HepG2 (cell line): ENCODE measurements around the gene RTN4. TPM values are rescaled to one million over a fixed set of nuclear protein-coding genes. Genes with fewer than 3 reads are reported as not detected.

Experiments
- ATAC-seq: fragments of 200-7000 bp; cut with Tn5 transposase; 3 replicates; pipeline ENCODE4 v1.9.1; 2020; ENCODE audit warnings: mild to moderate bottlenecking, moderate library complexity
- BruUV-seq: library from RNA; stranded (reverse); fragments of 400-500 nt; replicated peaks from 2 replicates; lab custom pipeline; 2021; lab: Mats Ljungman, UMichigan
- CTCF ChIA-PET: fragments of 300-600 bp; formaldehyde crosslinking; extraction: SDS; loops from one replicate; lab custom pipeline; 2021; ENCODE audit warnings: low total read pairs, inconsistent platforms, low intra/inter-chr PET ratio; lab: Yijun Ruan, JAX
- POLR2A ChIA-PET: fragments of 350-600 bp; sonication (Branson Sonifier 250); formaldehyde crosslinking; loops from one replicate; lab custom pipeline; 2020; ENCODE audit warnings: antibody characterized with exemption, inconsistent platforms; lab: Yijun Ruan, JAX
- DNase-seq: peaks from one replicate; pipeline ENCODE4 v3.0.0-alpha.2; 2015; ENCODE audit warnings: low spot score
- FAIRE-seq: peaks from 3 replicates; lab custom pipeline; 2011; peaks lifted over from hg19 to GRCh38; lab: Jason Lieb, UNC
- H2AFZ ChIP-seq: one replicate; pipeline ENCODE4 v1.6.1; 2011; ENCODE audit warnings: low read length, inconsistent platforms
- H3K27ac ChIP-seq: fragments of 300-600 bp; 3 replicates; pipeline ENCODE4 v1.8.0; 2011; ENCODE audit warnings: mixed run types, mild to moderate bottlenecking, mixed read lengths, low read length, inconsistent platforms; ENCODE audit not compliant: insufficient read depth; ENCODE audit errors: extremely low read length
- H3K27me3 ChIP-seq, 2 experiments: fragments of 200-600 bp in 1 of 2; 2 replicates in 1 of 2; 3 replicates in 1 of 2; pipeline versions ENCODE4 v1.6.0 to v1.8.0; 2011; ENCODE audit warnings: low read length in 2 of 2, mild to moderate bottlenecking in 2 of 2, moderate library complexity in 2 of 2, inconsistent platforms in 1 of 2; ENCODE audit not compliant: insufficient read depth in 2 of 2, control insufficient read depth in 1 of 2
- H3K36me3 ChIP-seq, 2 experiments: fragments of 200-600 bp in 1 of 2; replicated peaks in 1 of 2; 2 replicates in 1 of 2; 3 replicates in 1 of 2; pipeline versions ENCODE4 v1.5.1 to v1.8.0; 2011; ENCODE audit warnings: low read length in 2 of 2, inconsistent platforms in 1 of 2; ENCODE audit not compliant: insufficient read depth in 2 of 2, control insufficient read depth in 1 of 2
- H3K4me1 ChIP-seq: 2 replicates; pipeline ENCODE4 v1.5.1; 2012; ENCODE audit warnings: low read length, inconsistent platforms; ENCODE audit not compliant: insufficient read depth
- H3K4me2 ChIP-seq: 2 replicates; pipeline ENCODE4 v1.6.0; 2011; ENCODE audit warnings: low read depth, low read length, inconsistent platforms
- H3K4me3 ChIP-seq, 3 experiments: fragments of 200-600 bp in 1 of 3; sonication (generic), shearing (Covaris generic) in 1 of 3; replicated peaks in 1 of 3; 2 replicates each; pipeline ENCODE4 v1.5.1; 2011 to 2016; ENCODE audit warnings: low read length in 3 of 3, inconsistent platforms in 2 of 3, low read depth in 2 of 3, mild to moderate bottlenecking in 2 of 3, control low read depth in 1 of 3, mixed read lengths in 1 of 3; ENCODE audit not compliant: insufficient read depth in 1 of 3
- H3K79me2 ChIP-seq: one replicate; pipeline ENCODE4 v1.6.1; 2011; ENCODE audit warnings: low read length, inconsistent platforms; ENCODE audit not compliant: insufficient read depth
- H3K9ac ChIP-seq: 2 replicates; pipeline ENCODE4 v1.6.0; 2011; ENCODE audit warnings: mild to moderate bottlenecking, low read depth, low read length, inconsistent platforms; ENCODE audit not compliant: insufficient read depth
- H3K9me3 ChIP-seq: 2 replicates; pipeline ENCODE4 v1.5.1; 2012; ENCODE audit warnings: mild to moderate bottlenecking, low read length
- H4K20me1 ChIP-seq: 2 replicates; pipeline ENCODE4 v1.6.0; 2011; ENCODE audit warnings: inconsistent platforms, mild to moderate bottlenecking, low read length, moderate library complexity; ENCODE audit not compliant: insufficient read depth
- FOSL2 ChIP-seq: sonication (generic); formaldehyde crosslinking; IDR thresholded peaks from 2 replicates; pipeline ENCODE4 v1.4.0; 2020; ENCODE audit warnings: missing genetic modification reagents
- ISX ChIP-seq: sonication (generic); formaldehyde crosslinking; conservative IDR thresholded peaks from 2 replicates; pipeline ENCODE4 v1.5.0; 2020; ENCODE audit warnings: missing genetic modification reagents
- TARDBP ChIP-seq: sonication (generic); formaldehyde crosslinking; IDR thresholded peaks from 2 replicates; pipeline ENCODE4 v1.8.0; 2022; ENCODE audit warnings: mild to moderate bottlenecking, missing genetic modification reagents
- WIZ ChIP-seq: sonication (generic); formaldehyde crosslinking; IDR thresholded peaks from 2 replicates; pipeline ENCODE4 v1.5.1; 2020; ENCODE audit warnings: mild to moderate bottlenecking, missing genetic modification reagents
- ZNF12 ChIP-seq: sonication (generic); formaldehyde crosslinking; IDR thresholded peaks from 2 replicates; pipeline ENCODE4 v1.5.0; 2020; ENCODE audit warnings: missing genetic modification reagents
- WGBS: methylation state at CpG from one replicate; pipeline ENCODE4 v1.1.6; 2017; ENCODE audit warnings: low lambda C conversion rate; 5-methylcytosine and 5-hydroxymethylcytosine counted together
- in situ Hi-C: cut with HindIII; loops from 2 replicates; pipeline ENCODE4 v1.10.0; 2017; ENCODE audit warnings: low pct_unique_long_range_greater_than_20kb; ENCODE audit not compliant: extremely low pct_ligation_motif_present
- intact Hi-C: fragments of 100-400 bp; cut with micrococcal nuclease; formaldehyde crosslinking; loops from one replicate; pipeline ENCODE4 v1.10.0; 2022; ENCODE audit not compliant: unreplicated experiment
- polyA plus RNA-seq, 8 experiments: library from polyadenylated mRNA; depleted of rRNA in 3 of 8; stranded (reverse) in 7 of 8; unstranded in 1 of 8; fragments of >200 nt; fragmentation: Illumina TruSeq in 4 of 8; extraction: Trizol in 4 of 8; gene quantifications; 2 replicates each; pipeline versions ENCODE4 v1.2.1 to v1.2.3, GENCODE V29; 2011 to 2016; ENCODE audit warnings: low read depth in 4 of 8, missing spikeins in 1 of 8, mixed read lengths in 1 of 8; ENCODE audit not compliant: insufficient read depth in 1 of 8
- total RNA-seq, 5 experiments: library from RNA; depleted of rRNA; stranded (reverse); fragments of >200 nt; fragmentation: Illumina TruSeq; extraction: Trizol; gene quantifications; 2 replicates each; pipeline ENCODE4 v1.2.3, GENCODE V29; 2016; ENCODE audit warnings: low read depth in 1 of 5
- TF ChIP-seq, protein P1 (sequence below), 2 experiments: fragments of 450-650 bp in 1 of 2; sonication (generic) in 1 of 2; formaldehyde crosslinking; IDR thresholded peaks; 2 replicates each; pipeline versions ENCODE4 v1.5.0 to v1.8.0; 2020 to 2022; ENCODE audit warnings: mild to moderate bottlenecking in 1 of 2, missing genetic modification reagents in 1 of 2
- TF ChIP-seq, protein P2 (sequence below): sonication (generic); formaldehyde crosslinking; IDR thresholded peaks from 2 replicates; pipeline ENCODE4 v1.8.1; 2023; ENCODE audit warnings: mild to moderate bottlenecking, inconsistent platforms, moderate library complexity, missing genetic modification reagents, borderline replicate concordance
- TF ChIP-seq, protein P3 (sequence below): sonication (generic); formaldehyde crosslinking; IDR thresholded peaks from 2 replicates; pipeline ENCODE4 v1.8.1; 2023; ENCODE audit warnings: mild to moderate bottlenecking, missing genetic modification reagents, borderline replicate concordance

RTN4 gene
- total and polyA plus RNA-seq, 2 of the 13 experiments (the other 11 are each of a cell fraction or from before 2014, with no cell fraction given) = 98.4 to 133 TPM

DNA sequence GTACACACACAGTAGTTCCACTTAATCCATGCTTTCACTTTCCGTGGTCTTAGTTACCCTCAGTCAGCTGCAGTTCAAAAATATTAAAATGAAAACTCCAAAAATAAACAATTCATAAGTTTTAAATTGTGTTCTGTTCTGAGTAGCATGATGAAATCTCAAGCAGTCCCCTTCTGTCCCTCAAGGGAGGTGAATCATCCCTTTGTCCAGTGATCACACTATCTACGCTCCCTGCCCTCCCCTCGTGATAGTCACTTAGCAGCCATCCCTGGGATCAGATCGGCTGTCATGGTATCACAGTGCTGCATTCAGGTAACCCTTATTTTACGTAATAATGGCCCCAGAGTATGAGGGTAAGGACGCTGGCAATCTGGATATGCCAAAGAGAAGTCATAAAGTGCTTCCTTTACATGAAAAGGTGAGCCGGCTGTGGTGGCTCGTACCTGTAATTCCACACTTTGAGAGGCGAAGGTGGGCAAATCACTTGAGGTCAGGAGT, 5.8 kb upstream of the RTN4 start:
- no TSS peak for BruUV-seq
- Histone ChIP-seq H3K27me3 (no peaks in the 10 kb centered on the region; a peak in 1 of 5 replicates), H3K4me1 (peaks cover 14% of the 10 kb centered on the region), H3K4me2 (no peak overlapping the region), H4K20me1 (no peaks in the 10 kb centered on the region), H2AFZ (no peak overlapping the region), H3K27ac (no peak overlapping the region), H3K36me3 (no peaks in the 10 kb centered on the region), H3K4me3 (no peak overlapping the region), H3K9ac (no peak overlapping the region), H3K79me2 (peaks cover 3% of the 10 kb centered on the region)
- FAIRE-seq = no peak
- in situ Hi-C loops = no loop called here
- intact Hi-C loops = loop anchor here (10.0 kb wide), 1 partner anchor 179 kb away; the partner anchor contains the start of genes CLHC1 and RPS27A
- DNase-seq = no peak
- 63% methylated on average over 9 of the region's 9 CpGs for WGBS
- no peak; the same call in 2 of the 3 replicates for ATAC-seq
- POLR2A ChIA-PET = no interaction called here
- TF ChIP-seq, protein P1, sequence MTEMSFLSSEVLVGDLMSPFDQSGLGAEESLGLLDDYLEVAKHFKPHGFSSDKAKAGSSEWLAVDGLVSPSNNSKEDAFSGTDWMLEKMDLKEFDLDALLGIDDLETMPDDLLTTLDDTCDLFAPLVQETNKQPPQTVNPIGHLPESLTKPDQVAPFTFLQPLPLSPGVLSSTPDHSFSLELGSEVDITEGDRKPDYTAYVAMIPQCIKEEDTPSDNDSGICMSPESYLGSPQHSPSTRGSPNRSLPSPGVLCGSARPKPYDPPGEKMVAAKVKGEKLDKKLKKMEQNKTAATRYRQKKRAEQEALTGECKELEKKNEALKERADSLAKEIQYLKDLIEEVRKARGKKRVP (CRISPR knock-in tag; IDR thresholded peaks at IDR 0.05) = peak in 1 of 2 experiments; percentile 19; a peak in 1 of 4 replicates
- TF ChIP-seq FOSL2 (CRISPR knock-in tag) (peak; percentile 62), ISX (CRISPR knock-in tag) (no peak)
- TF ChIP-seq, all 625 proteins: peak for 2
- CTCF ChIA-PET = no interaction called here
- no peaks in the 10 kb centered on the region for H3K9me3 ChIP-seq

DNA sequence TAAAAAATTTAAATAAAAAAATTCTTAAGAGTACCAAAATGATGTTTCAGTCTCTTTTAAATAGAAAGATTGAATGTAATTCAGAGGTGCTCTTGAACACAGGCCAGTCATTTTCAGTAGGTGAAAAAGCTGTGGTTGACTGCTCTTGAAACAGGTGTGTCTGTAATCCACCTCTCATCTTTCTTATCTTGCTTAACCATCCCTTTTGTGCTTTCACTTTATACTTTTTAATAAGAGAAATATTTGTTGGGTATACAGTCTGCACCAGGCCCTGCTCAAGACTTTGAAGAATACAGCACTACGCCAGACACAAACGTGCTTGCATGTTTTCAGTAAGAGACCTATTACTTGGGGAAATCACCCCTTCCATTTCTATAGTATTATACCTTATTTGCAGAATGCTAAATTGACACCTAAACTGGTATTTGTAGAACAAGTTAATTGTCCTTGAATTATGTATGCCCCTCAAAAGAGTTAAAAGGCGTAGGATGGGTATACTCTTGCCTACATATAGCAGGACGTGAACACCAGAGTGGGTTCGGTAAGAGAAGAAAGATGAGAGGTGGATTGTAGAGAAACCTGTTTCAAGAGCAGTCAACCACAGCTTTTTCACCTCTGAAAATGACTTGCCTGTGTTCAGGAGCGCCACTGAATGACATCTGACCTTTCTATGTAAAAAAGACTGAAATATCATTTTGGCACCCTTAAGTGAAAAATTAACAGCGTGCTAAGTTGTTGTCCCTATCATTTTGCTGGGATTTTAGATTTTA, 4.0 kb upstream of the RTN4 start:
- H3K4me3 ChIP-seq = no peak overlapping the region
- TF ChIP-seq ZNF12 (CRISPR knock-in tag) (no peak), TARDBP (CRISPR knock-in tag) (no peak), WIZ (CRISPR knock-in tag) (no peak)
- TF ChIP-seq, protein P2, sequence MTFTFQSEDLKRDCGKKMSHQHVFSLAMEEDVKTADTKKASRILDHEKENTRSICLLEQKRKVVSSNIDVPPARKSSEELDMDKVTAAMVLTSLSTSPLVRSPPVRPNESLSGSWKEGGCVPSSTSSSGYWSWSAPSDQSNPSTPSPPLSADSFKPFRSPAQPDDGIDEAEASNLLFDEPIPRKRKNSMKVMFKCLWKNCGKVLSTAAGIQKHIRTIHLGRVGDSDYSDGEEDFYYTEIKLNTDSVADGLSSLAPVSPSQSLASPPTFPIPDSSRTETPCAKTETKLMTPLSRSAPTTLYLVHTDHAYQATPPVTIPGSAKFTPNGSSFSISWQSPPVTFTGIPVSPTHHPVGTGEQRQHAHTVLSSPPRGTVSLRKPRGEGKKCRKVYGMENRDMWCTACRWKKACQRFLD (CRISPR knock-in tag) = no peak
- TF ChIP-seq, protein P3, sequence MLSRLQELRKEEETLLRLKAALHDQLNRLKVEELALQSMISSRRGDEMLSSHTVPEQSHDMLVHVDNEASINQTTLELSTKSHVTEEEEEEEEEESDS (CRISPR knock-in tag) = no peak
- TF ChIP-seq, all 625 proteins: peak for 0
- H2AFZ ChIP-seq = no peak overlapping the region
- intact Hi-C loops = loop anchor here (10.0 kb wide), 1 partner anchor 181 kb away; the partner anchor contains the start of genes CLHC1 and RPS27A
- H4K20me1 ChIP-seq = no peaks in the 10 kb centered on the region
- H3K4me2 ChIP-seq = no peak overlapping the region
- H3K27me3 ChIP-seq = no peaks in the 10 kb centered on the region; a peak in 1 of 5 replicates
- ChIA-PET CTCF (no interaction called here), POLR2A (no interaction called here)
- no peak for FAIRE-seq
- H3K79me2 ChIP-seq = peaks cover 5% of the 10 kb centered on the region
- H3K9ac ChIP-seq = no peak overlapping the region
- H3K9me3 ChIP-seq = no peaks in the 10 kb centered on the region
- BruUV-seq = no TSS peak
- WGBS = 93% methylated on average over 7 of the region's 7 CpGs
- H3K27ac ChIP-seq = no peak overlapping the region
- DNase-seq = no peak
- no peaks in the 10 kb centered on the region for H3K36me3 ChIP-seq
- in situ Hi-C loops = no loop called here
- no peak for ATAC-seq
- H3K4me1 ChIP-seq = peaks cover 14% of the 10 kb centered on the region
